HG03354 (cell line): ENCODE results near the gene TMEM250.

Source experiments
- ATAC-seq: cut with Tn5 transposase; IDR thresholded peaks from one replicate; pipeline ENCODE4 v1.9.1; 2021; ENCODE audit warnings: mild to moderate bottlenecking; ENCODE audit not compliant: unreplicated experiment, poor library complexity, severe bottlenecking

TMEM250 gene

DNA sequence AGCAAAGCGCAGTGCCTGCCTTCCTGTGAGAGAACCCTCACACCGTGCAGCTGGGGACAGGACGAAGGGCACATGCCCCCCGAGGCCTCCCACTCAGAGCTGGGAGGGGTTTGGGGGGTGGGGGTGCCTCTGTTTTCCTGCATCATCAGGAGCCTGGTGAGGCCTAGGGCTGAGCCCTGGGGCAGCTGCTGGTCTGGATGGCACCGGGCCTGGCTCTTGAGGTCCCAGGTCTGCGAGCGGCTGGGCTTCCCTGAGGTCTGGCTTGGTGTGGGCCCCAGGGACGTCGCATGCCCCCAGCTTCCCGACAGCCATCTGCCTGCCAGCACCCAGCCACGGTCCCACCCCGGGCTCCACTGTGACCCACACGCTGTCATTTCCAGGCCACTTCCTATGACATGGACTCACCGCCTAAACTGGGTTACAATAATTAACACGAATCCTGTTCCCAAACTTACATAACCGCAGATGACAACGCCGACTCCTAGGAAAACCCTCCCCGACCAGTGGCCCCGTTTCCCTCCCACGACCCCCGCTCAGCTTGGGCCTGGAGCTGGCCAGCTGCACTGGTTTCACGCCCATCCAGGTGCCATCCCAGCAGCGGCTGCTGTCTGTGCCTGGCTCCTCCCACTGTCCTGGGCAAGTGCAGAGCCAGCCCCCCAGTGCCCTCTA is 32.3 kb downstream of the TMEM250 start:
- no peak for ATAC-seq

- no peak for ATAC-seq
Observed at GRCh38 chr9:136085815-136086212, 32.9 kb downstream of the TMEM250 start.

DNA sequence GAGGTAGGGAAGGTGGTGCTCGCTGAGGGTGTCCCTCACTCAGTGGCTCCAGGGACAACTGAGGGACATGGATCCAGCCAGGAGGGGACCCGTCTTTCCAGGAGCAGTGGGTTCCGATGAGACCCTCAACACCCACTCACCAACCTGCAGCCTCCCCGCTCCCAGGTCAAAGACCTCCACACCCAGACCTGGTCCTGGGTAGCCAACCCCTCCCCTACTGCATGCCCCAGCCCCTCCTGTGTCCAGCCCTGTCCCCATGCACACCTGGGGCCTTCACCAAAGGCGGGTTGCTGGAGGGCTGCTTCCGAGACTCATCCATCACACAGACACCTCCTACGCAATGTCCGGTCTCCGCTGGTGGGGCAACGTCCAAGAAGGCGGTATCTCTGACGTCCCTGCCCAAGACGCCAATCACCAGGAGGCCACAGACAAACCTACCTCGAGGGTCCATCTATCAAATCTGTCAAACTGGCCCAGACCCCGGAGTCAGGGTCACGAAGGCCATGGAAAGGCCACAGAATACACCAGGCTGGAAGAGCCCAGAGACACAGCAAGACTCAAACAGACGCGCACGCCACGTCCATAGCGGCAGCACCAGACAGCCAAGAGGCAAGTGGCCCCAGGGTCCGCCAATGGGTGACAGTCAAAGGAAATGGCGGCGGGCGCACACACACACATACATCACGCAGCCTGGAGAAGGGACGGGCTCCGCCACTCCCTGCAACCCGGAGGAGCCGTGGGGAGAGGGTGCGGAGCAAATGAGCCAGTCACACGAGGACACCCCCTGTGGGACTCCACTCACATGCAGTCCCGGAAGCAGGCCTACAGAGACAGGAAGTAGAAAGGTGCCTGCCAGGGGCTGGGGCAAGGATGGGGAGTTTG is 34.4 kb downstream of the TMEM250 start:
- ATAC-seq, result no peak

DNA sequence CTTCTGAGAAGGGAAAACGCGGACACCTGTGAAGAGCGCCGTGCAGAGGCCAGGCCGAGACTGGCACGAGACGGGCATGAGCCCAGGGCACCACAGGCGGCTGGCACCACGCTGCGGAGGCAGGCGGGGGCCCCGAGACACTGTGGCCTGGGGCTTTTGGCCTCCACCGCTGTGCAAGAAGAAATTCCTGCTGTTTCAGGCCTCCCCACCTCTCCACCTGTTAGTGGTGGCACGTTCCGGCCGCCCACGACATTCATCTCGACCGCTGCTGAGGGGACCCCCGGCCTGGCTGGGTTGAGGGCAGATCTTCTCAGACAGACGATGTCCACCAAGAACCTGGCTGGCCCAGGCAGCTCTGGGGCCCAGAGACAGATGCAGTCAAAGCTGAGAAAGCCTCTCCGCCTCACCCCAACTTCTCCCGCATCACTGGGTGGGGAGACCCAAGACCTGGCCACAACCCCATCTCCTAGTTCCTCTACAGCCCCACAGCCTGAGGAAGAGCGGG is 35.1 kb downstream of the TMEM250 start:
- no peak for ATAC-seq

- ATAC-seq, result no peak
Observed at GRCh38 chr9:136082496-136083361, 35.9 kb downstream of the TMEM250 start.

- ATAC-seq, result no peak
Observed at GRCh38 chr9:136081826-136082495, 36.7 kb downstream of the TMEM250 start.

- no peak for ATAC-seq
Observed at GRCh38 chr9:136081113-136081825, 37.4 kb downstream of the TMEM250 start.

- no peak for ATAC-seq
Observed at GRCh38 chr9:136080716-136081112, 38.0 kb downstream of the TMEM250 start.

- ATAC-seq, result no peak
Observed at GRCh38 chr9:136079916-136080246, 38.8 kb downstream of the TMEM250 start.

GRCh38 chr9:136079211-136079915 is 39.3 kb downstream of the TMEM250 start:
- no peak for ATAC-seq

GRCh38 chr9:136078498-136079011 is 40.1 kb downstream of the TMEM250 start:
- no peak for ATAC-seq

DNA sequence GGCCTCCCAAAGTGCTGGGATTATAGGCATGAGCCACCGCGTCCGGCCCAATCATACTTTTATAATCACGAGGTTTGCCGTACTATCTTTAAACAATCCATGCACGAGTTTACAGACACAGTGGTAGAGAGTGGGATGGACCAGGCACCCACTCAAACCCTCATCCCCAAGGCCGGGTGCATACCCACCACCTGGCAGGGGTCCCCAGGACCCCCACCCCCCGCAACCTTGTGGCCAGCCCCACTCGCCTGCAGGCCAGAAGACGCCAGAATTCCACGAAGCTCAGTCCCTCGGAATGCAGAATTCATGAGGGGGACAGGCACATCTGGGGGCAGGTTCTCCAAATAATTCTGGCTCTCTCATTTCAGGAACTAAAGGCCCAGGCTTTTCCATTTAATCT is 40.7 kb downstream of the TMEM250 start:
- ATAC-seq, result no peak

DNA sequence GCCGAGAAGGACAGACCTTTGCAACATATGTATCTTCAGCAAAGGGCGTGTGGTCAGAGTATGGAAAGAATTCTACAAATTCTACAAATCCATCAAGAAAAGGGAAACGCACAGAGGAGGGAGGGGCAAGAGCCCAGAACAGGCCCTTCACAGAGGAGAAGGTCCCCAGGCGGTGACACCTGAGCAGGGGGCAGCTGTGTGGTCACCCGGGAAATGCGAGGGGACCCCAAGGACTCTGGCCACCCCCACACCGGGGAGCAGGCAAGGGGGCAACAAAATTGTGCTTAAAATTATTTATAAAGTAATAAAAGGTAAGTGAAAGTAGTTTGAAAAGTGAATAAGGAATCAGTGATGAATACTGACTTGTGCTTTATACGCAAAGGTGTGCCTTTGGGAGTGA is 41.2 kb downstream of the TMEM250 start:
- no peak for ATAC-seq

- ATAC-seq, result no peak
Observed at GRCh38 chr9:136075881-136076678, 42.6 kb downstream of the TMEM250 start.

DNA sequence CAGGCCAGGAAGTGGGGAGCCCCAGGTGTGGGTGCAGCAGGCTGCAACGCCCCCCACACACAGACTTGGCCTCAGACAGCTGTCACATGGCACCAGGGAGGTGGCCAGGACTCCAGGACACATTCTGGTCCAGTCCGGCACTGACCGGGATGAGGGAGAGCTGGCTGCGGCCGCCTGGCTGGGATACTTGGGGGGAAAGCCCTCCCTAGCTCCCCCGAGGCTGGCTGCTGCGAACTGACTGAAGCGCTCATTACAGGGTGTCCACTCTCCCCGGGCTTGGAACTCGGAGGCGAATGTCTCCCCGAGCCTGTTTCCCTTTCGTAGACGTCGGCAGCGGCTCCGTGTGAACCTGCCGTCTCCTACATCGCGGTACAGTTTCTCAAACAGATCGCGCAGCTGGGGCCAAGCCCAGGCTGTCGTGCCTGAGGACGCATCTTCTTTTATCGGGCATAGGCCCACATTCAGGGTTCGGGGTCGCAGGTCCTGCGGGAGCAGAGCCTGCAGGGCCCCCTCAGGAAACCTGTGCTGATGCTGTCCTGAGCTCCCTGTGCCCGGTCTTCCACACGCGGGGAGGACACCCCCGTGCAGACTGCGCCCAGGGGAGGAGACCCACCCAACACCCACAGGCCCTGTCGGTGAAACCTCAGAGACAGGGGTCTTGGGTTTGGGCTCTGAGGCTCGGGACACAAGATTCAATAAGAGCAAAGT is 43.4 kb downstream of the TMEM250 start:
- ATAC-seq, result no peak

- no peak for ATAC-seq
Observed at GRCh38 chr9:136074706-136075105, 44.0 kb downstream of the TMEM250 start.
